K562 (cell line): ENCODE results near the gene LMO7. TPM values are rescaled to one million over a fixed set of nuclear protein-coding genes. Genes with fewer than 3 reads are reported as not detected.

Experiments
- ATAC-seq: fragments of 200-7000 bp; cut with Tn5 transposase; 3 replicates; pipeline ENCODE4 v1.9.1; 2020; ENCODE audit warnings: moderate library complexity
- BruUV-seq: library from RNA; stranded (reverse); fragments of 400-500 nt; replicated peaks from 2 replicates; lab custom pipeline; 2021; lab: Mats Ljungman, UMichigan
- CTCF ChIA-PET: fragments of 300-600 bp; formaldehyde crosslinking; extraction: SDS; loops from one replicate; lab custom pipeline; 2021; ENCODE audit warnings: low intra/inter-chr PET ratio; lab: Yijun Ruan, JAX
- POLR2A ChIA-PET: fragments of 300-600, 350-650 bp; sonication (Branson Sonifier 250); formaldehyde crosslinking; extraction: SDS; loops from one replicate; lab custom pipeline; 2021; ENCODE audit warnings: antibody characterized with exemption, inconsistent platforms; lab: Yijun Ruan, JAX
- DNase-seq, 4 experiments: peaks; one replicate each; pipeline versions ENCODE4 v3.0.0 to v3.0.0-alpha.2; 2011 to 2018; ENCODE audit warnings: low spot score in 3 of 4, mixed read lengths in 3 of 4; ENCODE audit errors: extremely low read depth in 1 of 4
- FAIRE-seq: peaks from 2 replicates; lab custom pipeline; 2011; peaks lifted over from hg19 to GRCh38; lab: Jason Lieb, UNC
- H2AFZ ChIP-seq: 2 replicates; pipeline ENCODE4 v1.6.0; 2011; ENCODE audit warnings: low read depth, low read length, control low read depth, inconsistent platforms
- H3K27ac ChIP-seq: fragments of 200-600 bp; 3 replicates; pipeline ENCODE4 v1.8.0; 2011; ENCODE audit warnings: low read depth, mild to moderate bottlenecking, control low read depth, inconsistent platforms, low read length, moderate library complexity, mixed read lengths; ENCODE audit errors: extremely low read depth
- H3K27me3 ChIP-seq, 2 experiments: fragments of 300-600 bp in 1 of 2; 2 replicates in 1 of 2; 3 replicates in 1 of 2; pipeline versions ENCODE4 v1.6.0 to v1.8.0; 2011; ENCODE audit warnings: inconsistent platforms in 2 of 2, low read length in 2 of 2, mild to moderate bottlenecking in 1 of 2, mixed read lengths in 1 of 2, moderate library complexity in 1 of 2; ENCODE audit not compliant: control insufficient read depth in 2 of 2, insufficient read depth in 2 of 2
- H3K36me3 ChIP-seq: fragments of 300-600 bp; 3 replicates; pipeline ENCODE4 v1.8.0; 2011; ENCODE audit warnings: mild to moderate bottlenecking, low read length, inconsistent platforms; ENCODE audit not compliant: control insufficient read depth, insufficient read depth
- H3K4me1 ChIP-seq, 2 experiments: fragments of 200-600 bp in 1 of 2; replicated peaks in 1 of 2; 2 replicates in 1 of 2; 3 replicates in 1 of 2; pipeline versions ENCODE4 v1.5.1 to v1.8.0; 2011; ENCODE audit warnings: inconsistent platforms in 2 of 2, low read length in 2 of 2, mild to moderate bottlenecking in 1 of 2, mixed read lengths in 1 of 2, moderate library complexity in 1 of 2; ENCODE audit not compliant: control insufficient read depth in 2 of 2, insufficient read depth in 2 of 2
- H3K4me2 ChIP-seq: 2 replicates; pipeline ENCODE4 v1.6.1; 2011; ENCODE audit warnings: low read length, control low read depth, inconsistent platforms, mixed read lengths; ENCODE audit not compliant: insufficient read depth
- H3K4me3 ChIP-seq: fragments of 200-600 bp; sonication (generic), shearing (Covaris generic); 2 replicates; pipeline ENCODE4 v1.5.1; 2016; ENCODE audit warnings: control low read depth, inconsistent platforms
- H3K79me2 ChIP-seq: fragments of 200-600 bp; 3 replicates; pipeline ENCODE4 v1.8.0; 2011; ENCODE audit warnings: low read length, inconsistent platforms; ENCODE audit not compliant: control insufficient read depth, insufficient read depth
- H3K9ac ChIP-seq, 2 experiments: 2 replicates each; pipeline versions ENCODE4 v1.6.0 to v1.6.1; 2011; ENCODE audit warnings: low read depth in 2 of 2, low read length in 2 of 2, control low read depth in 1 of 2, inconsistent platforms in 1 of 2, mild to moderate bottlenecking in 1 of 2, mixed read lengths in 1 of 2; ENCODE audit not compliant: insufficient read depth in 1 of 2
- H3K9me1 ChIP-seq: one replicate; pipeline ENCODE4 v1.6.0; 2011; ENCODE audit warnings: inconsistent platforms, mild to moderate bottlenecking, low read length, moderate library complexity; ENCODE audit not compliant: control insufficient read depth, insufficient read depth
- H3K9me3 ChIP-seq: replicated peaks from 2 replicates; pipeline ENCODE4 v1.5.1; 2011; ENCODE audit warnings: low read depth, low read length, inconsistent platforms; ENCODE audit not compliant: control insufficient read depth, insufficient read depth
- H4K20me1 ChIP-seq: replicated peaks from 2 replicates; pipeline ENCODE4 v1.6.1; 2011; ENCODE audit warnings: low read length, inconsistent platforms, mixed read lengths; ENCODE audit not compliant: control insufficient read depth, insufficient read depth
- COPS2 ChIP-seq: fragments of 450-650 bp; conservative IDR thresholded peaks from 2 replicates; pipeline ENCODE4 v1.6.1; 2016; ENCODE audit warnings: mild to moderate bottlenecking, moderate library complexity
- ETS1 ChIP-seq: conservative IDR thresholded peaks from 2 replicates; pipeline ENCODE4 v1.6.1; 2011; ENCODE audit warnings: low read depth, mild to moderate bottlenecking, low read length; ENCODE audit not compliant: control insufficient read depth
- ETV1 ChIP-seq: fragments of 450-650 bp; conservative IDR thresholded peaks from 2 replicates; pipeline ENCODE4 v1.6.1; 2016; ENCODE audit warnings: missing genetic modification characterization, control low read depth, low read depth, missing compliant biosample characterization
- LEF1 ChIP-seq: fragments of 450-650 bp; IDR thresholded peaks from 2 replicates; pipeline ENCODE4 v1.6.1; 2016; ENCODE audit warnings: mild to moderate bottlenecking
- NONO ChIP-seq, 2 experiments: fragments of 200-400 bp in 1 of 2; fragments of 450-650 bp in 1 of 2; formaldehyde crosslinking in 1 of 2; IDR thresholded peaks; 2 replicates each; pipeline ENCODE4 v1.6.1; 2017; ENCODE audit warnings: low read depth in 2 of 2, mild to moderate bottlenecking in 2 of 2, moderate library complexity in 2 of 2, low read length in 1 of 2
- PCBP1 ChIP-seq: fragments of 200-400 bp; formaldehyde crosslinking; IDR thresholded peaks from 2 replicates; pipeline ENCODE4 v1.6.1; 2018; ENCODE audit warnings: mild to moderate bottlenecking, low read depth, low read length; ENCODE audit not compliant: poor library complexity, severe bottlenecking
- SNRNP70 ChIP-seq: fragments of 200-400 bp; formaldehyde crosslinking; optimal IDR thresholded peaks from 2 replicates; pipeline ENCODE3; 2017; ENCODE audit warnings: low read depth, low read length
- TOE1 ChIP-seq, 2 experiments: fragments of 450-650 bp in 1 of 2; sonication (generic) in 1 of 2; formaldehyde crosslinking in 1 of 2; IDR thresholded peaks; 2 replicates each; pipeline versions ENCODE4 v1.7.1 to v1.8.0; 2016 to 2022; ENCODE audit warnings: borderline replicate concordance in 2 of 2, mild to moderate bottlenecking in 2 of 2, antibody characterized with exemption in 1 of 2, inconsistent platforms in 1 of 2, low read depth in 1 of 2, missing genetic modification reagents in 1 of 2, moderate library complexity in 1 of 2
- ZNF41 ChIP-seq: fragments of 250-450 bp; sonication (Bioruptor Pico); conservative IDR thresholded peaks from 2 replicates; pipeline ENCODE4 v1.4.0; 2020; ENCODE audit warnings: mild to moderate bottlenecking
- ZNF75A ChIP-seq: fragments of 450-650 bp; formaldehyde crosslinking; IDR thresholded peaks from 2 replicates; pipeline ENCODE4 v1.4.0; 2020; ENCODE audit warnings: mild to moderate bottlenecking
- WGBS: fragments of 100-300 bp; shearing (Covaris generic); methylation state at CpG from one replicate; pipeline ENCODE4 v1.1.6; 2016; ENCODE audit warnings: low coverage, mixed read lengths; ENCODE audit not compliant: insufficient coverage; ENCODE audit errors: missing lambda C conversion rate; 5-methylcytosine and 5-hydroxymethylcytosine counted together
- in situ Hi-C: fragments of 300-500 bp; cut with MboI; formaldehyde crosslinking; loops from 4 replicates; pipeline ENCODE4 v1.15.0; 2018; ENCODE audit warnings: inconsistent platforms, mixed read lengths
- intact Hi-C: fragments of 100-400 bp; cut with micrococcal nuclease; formaldehyde crosslinking; loops from 2 replicates; pipeline ENCODE4 v1.14.2; 2022
- polyA plus RNA-seq, 8 experiments: library from polyadenylated mRNA; depleted of rRNA in 4 of 8; stranded (reverse) in 5 of 8; unstranded in 3 of 8; fragments of >200 nt; fragmentation: Nextera tagmentation in 2 of 8; fragmentation: Illumina TruSeq in 1 of 8; extraction: Ambion mirVana in 2 of 8; extraction: Trizol in 1 of 8; gene quantifications; 2 replicates each; pipeline versions ENCODE4 v1.2.1 to v1.2.3, GENCODE V29; 2011 to 2014; ENCODE audit warnings: inconsistent platforms in 1 of 8, missing spikeins in 1 of 8
- total RNA-seq, 7 experiments: library from RNA; depleted of rRNA in 6 of 7; stranded (reverse); fragments of >200 nt in 6 of 7; fragmentation: Illumina TruSeq in 2 of 7; extraction: Trizol in 2 of 7; gene quantifications; 2 replicates each; pipeline versions ENCODE4 v1.2.1 to v1.2.3, GENCODE V29; 2011 to 2021; ENCODE audit warnings: low replicate concordance in 1 of 7

The LMO7 gene
- total and polyA plus RNA-seq, 9 of the 15 experiments (the other 6 are each of a cell fraction or from before 2014, with no cell fraction given) = 0.42 to 4.3 (median 1.7) TPM

DNA sequence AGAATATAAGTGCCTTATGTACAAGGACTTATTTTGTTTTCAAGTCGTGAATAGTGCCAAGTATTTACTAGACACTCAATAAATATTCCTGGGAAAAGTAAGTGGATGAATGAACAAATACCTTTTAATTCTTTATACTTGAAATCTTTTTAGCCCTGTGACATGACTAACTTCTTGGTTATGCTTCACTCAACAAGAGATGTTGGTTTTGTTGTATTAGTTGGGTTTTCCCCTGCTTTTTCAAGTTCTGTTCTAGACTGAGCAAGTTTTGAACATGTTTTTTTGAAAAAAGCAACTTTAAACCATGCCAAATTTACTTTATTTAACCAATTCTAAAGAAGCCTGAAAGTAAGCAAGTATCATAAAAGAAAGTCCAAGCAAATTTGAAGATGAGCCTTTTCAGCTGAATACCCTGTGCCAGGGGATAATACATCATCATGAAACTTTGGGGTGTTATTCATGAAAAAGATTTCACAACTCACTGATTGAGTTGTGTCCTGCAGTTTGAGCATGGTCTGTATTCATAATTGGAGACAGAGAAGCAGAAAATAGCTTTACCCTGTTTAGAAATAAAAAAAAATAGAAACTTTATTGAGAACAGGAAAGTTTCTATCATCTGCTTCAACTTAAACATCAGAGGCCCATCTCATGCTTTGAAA, 11.1 kb downstream of the LMO7 start:
- Histone ChIP-seq H3K4me2 (no peak overlapping the region), H3K9ac (no peak overlapping the region), H3K9me1 (no peaks in the 10 kb centered on the region), H3K27ac (no peak overlapping the region), H4K20me1 (no peaks in the 10 kb centered on the region), H3K27me3 (no peaks in the 10 kb centered on the region), H3K36me3 (no peaks in the 10 kb centered on the region), H3K4me3 (no peak overlapping the region), H3K9me3 (no peaks in the 10 kb centered on the region), H3K79me2 (no peaks in the 10 kb centered on the region), H2AFZ (no peak overlapping the region), H3K4me1 (no peaks in the 10 kb centered on the region)
- intact Hi-C loops (no loop called here), in situ Hi-C loops (no loop called here)
- no TSS peak for BruUV-seq
- FAIRE-seq = no peak
- POLR2A ChIA-PET = no interaction called here
- CTCF ChIA-PET = no interaction called here
- TF ChIP-seq ZNF75A (CRISPR knock-in tag) (no peak), NONO (IDR thresholded peaks at IDR 0.05; ENCODE audit: low read depth in 2 of 2, low read length in 1 of 2) (no peak), ETS1 (no peak), TOE1 (IDR thresholded peaks at IDR 0.05; ENCODE audit: borderline replicate concordance) (no peak), TOE1 (CRISPR knock-in tag; IDR thresholded peaks at IDR 0.05; ENCODE audit: borderline replicate concordance, low read depth) (no peak), SNRNP70 (no peak), COPS2 (no peak), ZNF41 (no peak), ETV1 (tag) (no peak), PCBP1 (no peak), LEF1 (no peak)
- ATAC-seq = no peak
- DNase-seq = no peak
- 0% methylated on average over 1 of the region's 1 CpG for WGBS
